Stomach (tissue), 4 donors: ENCODE data around the gene GRHL1.
A peak's percentile ranks its signal among the peaks of the same experiment; 100 is the strongest.

ENCODE experiments used
- POLR2A ChIP-seq, 4 donors: fragments of 450-650 bp; IDR thresholded peaks; one replicate each; pipeline ENCODE4 v1.6.1; 2016; ENCODE audit warnings: antibody characterized with exemption in 4 of 4, control low read depth in 2 of 4, mild to moderate bottlenecking in 1 of 4, moderate library complexity in 1 of 4
- POLR2AphosphoS5 ChIP-seq, 3 donors: sonication (generic); formaldehyde crosslinking; IDR thresholded peaks; one replicate each; pipeline ENCODE4 v1.6.1; 2016; ENCODE audit warnings: antibody characterized with exemption in 3 of 3
- TF ChIP-seq, protein P1 (sequence below), 7 experiments: fragments of 450-650 bp in 4 of 7; fragments of 200-600 bp in 3 of 7; sonication (generic) in 3 of 7; IDR thresholded peaks; one replicate each; pipeline ENCODE4 v1.5.1; 2016 to 2019; ENCODE audit warnings: antibody characterized with exemption in 7 of 7, control low read depth in 2 of 7, mild to moderate bottlenecking in 1 of 7

DNA sequence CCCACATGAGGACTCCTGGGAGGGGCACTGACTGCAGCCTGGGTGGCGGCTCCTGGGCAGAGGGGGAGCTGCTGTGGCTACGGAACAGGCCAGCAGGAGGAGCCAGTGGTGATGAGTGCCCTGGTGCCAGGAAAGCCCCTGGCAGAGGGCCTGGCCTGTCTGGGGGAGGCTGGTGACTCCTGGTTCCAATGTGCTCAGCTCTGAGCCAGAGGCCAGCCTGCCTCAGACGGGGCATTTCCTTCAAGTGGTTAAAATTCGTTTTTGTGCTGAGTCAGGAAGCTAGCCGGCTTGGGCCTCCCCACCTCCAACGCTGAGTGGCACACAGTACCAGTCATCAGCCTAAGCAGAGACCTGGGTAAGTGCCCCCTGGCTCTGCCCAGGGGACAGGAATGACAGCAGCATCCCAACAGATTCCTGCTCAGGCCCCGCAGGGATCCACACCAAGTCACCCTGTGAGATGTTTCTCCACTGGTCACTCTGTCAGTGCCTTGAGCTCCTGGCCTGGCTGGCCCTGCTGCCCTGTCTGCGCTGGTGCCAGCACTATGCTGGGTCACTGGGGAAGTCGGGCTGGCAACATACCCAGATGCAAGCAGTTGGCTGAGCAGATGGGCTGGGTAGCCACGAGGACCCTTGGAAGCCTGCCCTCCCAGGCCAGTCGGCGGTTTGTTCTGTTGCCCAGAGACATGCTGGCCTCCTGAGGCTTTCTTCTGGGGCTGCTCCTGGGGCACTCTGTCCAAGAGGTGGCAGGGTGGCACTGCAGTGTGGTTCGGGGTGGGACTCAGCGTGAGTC is 84.8 kb downstream of the GRHL1 start:
- TF ChIP-seq, protein P1, sequence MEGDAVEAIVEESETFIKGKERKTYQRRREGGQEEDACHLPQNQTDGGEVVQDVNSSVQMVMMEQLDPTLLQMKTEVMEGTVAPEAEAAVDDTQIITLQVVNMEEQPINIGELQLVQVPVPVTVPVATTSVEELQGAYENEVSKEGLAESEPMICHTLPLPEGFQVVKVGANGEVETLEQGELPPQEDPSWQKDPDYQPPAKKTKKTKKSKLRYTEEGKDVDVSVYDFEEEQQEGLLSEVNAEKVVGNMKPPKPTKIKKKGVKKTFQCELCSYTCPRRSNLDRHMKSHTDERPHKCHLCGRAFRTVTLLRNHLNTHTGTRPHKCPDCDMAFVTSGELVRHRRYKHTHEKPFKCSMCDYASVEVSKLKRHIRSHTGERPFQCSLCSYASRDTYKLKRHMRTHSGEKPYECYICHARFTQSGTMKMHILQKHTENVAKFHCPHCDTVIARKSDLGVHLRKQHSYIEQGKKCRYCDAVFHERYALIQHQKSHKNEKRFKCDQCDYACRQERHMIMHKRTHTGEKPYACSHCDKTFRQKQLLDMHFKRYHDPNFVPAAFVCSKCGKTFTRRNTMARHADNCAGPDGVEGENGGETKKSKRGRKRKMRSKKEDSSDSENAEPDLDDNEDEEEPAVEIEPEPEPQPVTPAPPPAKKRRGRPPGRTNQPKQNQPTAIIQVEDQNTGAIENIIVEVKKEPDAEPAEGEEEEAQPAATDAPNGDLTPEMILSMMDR (IDR thresholded peaks at IDR 0.05), result peak in 4 of 7 experiments; percentile 36 to 48 (median 42)
- TF ChIP-seq POLR2AphosphoS5 (IDR thresholded peaks at IDR 0.05) (peak in 1 of 3 donors; percentile 17), POLR2A (IDR thresholded peaks at IDR 0.05) (no peak)
